Activated T-helper 2 cell treated with anti-CD3 and anti-CD28 coated beads, Interferon-gamma antibody, Interleukin-2, Interleukin-4, amounts not matched to agents 10 μg/mL and 5 μg/mL and 100 μg/mL, durations not matched to agents 14 hours and 24 hours and 36 hours (primary cell): ENCODE results near the gene AP1S1. TPM values are rescaled to one million over a fixed set of nuclear protein-coding genes. Genes with fewer than 3 reads are reported as not detected.

Experiments
- DNase-seq: peaks from one replicate; pipeline ENCODE4 v3.0.0; 2021; ENCODE audit warnings: low spot score
- H3K27ac Mint-ChIP-seq: one replicate; pipeline ENCODE4 v1.8.0; 2021; ENCODE audit warnings: mixed read lengths
- H3K27me3 Mint-ChIP-seq: one replicate; pipeline ENCODE4 v1.8.0; 2021; ENCODE audit warnings: low read depth, mixed read lengths
- H3K36me3 Mint-ChIP-seq: one replicate; pipeline ENCODE4 v1.8.0; 2021; ENCODE audit warnings: low read depth, mixed read lengths
- H3K4me1 Mint-ChIP-seq: one replicate; pipeline ENCODE4 v1.8.0; 2021; ENCODE audit warnings: low read depth, mixed read lengths
- H3K4me3 Mint-ChIP-seq: one replicate; pipeline ENCODE4 v1.8.0; 2021; ENCODE audit warnings: low read depth, mild to moderate bottlenecking, moderate library complexity, mixed read lengths
- H3K9me3 Mint-ChIP-seq: one replicate; pipeline ENCODE4 v1.8.0; 2021; ENCODE audit warnings: mixed read lengths
- intact Hi-C: fragments of 100-400 bp; cut with micrococcal nuclease; formaldehyde crosslinking; loops from one replicate; pipeline ENCODE4 v1.15.1; 2023
- total RNA-seq: library from RNA; stranded (reverse); gene quantifications from 2 replicates; pipeline ENCODE4 v1.2.3, GENCODE V29; 2022

Gene AP1S1
- total RNA-seq, 1 donor from 2014 or later = 42.8 TPM

DNA sequence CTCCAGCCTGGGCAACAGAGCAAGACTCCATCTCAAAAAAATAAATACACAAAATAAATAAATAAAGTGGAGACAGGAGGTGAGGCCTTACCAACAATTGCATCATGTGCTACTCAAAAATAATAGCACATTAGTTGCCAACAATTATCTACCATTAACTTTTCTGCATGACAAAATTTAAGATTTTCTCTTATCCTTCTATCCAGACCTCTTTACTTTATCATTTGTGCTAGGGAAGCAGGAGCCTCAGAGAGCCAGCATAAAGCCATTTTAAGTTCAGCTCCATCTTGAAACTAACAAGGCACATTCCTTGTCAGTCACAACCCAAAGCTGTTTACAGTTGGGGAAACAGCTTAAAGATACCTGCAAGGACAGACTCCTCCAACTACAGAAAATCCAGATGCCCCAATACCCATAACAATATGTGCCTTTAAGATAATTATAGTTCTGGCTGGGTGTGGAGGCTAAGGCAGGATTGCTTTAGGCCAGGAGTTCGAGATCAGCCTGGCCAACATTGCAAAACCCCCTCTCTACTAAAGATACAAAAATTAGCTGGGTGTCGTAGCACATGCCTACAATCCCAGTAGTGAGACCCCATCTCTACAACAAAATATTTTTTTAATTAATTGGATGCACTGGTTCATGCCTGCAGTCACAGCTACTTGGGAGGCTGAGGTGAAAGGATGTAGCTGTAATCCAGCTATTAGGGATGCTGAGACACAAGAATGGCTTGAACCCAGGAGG, 2.2 kb upstream of the AP1S1 start:
- Mint-ChIP-seq H3K9me3 (peaks cover 4% of the 10 kb centered on the region), H3K27ac (no peak overlapping the region), H3K4me3 (no peak overlapping the region), H3K36me3 (peaks cover 10% of the 10 kb centered on the region), H3K4me1 (peaks cover 15% of the 10 kb centered on the region), H3K27me3 (peaks cover 20% of the 10 kb centered on the region)
- no peak for DNase-seq
- intact Hi-C loops = no loop called here

DNA sequence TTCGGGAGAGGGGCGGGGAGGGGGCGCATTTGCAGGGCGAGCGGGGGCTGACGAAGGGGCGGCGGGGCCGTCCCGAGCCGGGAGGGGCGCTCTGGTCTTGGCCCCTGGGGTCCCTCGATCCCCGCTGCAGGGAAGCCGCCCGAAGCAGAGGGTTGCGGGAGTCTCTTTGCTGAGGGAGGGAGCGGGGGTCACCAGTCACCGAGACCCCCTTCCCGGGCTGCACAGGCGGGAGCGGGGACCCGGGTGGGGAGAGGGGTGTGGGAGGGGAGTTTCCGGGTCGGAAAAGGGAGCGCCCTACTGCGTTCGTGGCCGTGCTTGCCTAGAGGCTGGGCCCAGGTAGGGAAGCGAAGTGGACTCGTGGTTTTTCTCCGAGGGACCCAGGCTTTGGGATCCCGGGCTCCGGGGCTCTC, 422 bp downstream of the AP1S1 start:
- Mint-ChIP-seq H3K27me3 (peaks cover 10% of the 10 kb centered on the region), H3K27ac (no peak overlapping the region), H3K9me3 (peaks cover 4% of the 10 kb centered on the region), H3K36me3 (peaks cover 30% of the 10 kb centered on the region), H3K4me3 (peak overlapping the region; percentile 83), H3K4me1 (peaks cover 13% of the 10 kb centered on the region)
- no peak for DNase-seq
- intact Hi-C loops = loop anchor here (1.0 kb wide), 2 partner anchors 10 to 11 kb away; partner anchors contain the start of gene VGF

DNA sequence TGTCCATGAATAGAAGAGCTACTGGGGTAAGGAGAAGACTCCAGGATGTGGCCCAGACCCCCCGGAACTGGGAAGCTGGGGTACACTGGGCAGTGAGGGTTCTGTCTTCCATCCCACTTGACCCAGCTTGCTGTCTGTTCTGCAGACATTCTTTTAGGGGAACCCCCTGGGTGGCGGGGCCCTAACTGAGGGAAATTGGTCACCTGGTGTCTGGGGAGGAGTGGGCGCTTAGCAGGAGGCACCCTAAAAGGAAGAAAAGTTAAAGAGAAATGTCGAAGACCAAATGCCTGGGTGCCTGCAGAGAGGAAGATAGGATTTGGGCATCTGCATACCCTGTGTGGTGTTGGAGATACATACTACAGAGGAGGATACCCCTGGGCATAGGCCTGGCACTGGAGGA, 1.0 kb downstream of the AP1S1 start:
- Mint-ChIP-seq H3K27ac (no peak overlapping the region), H3K4me1 (peaks cover 13% of the 10 kb centered on the region), H3K36me3 (peaks cover 36% of the 10 kb centered on the region), H3K27me3 (peaks cover 9% of the 10 kb centered on the region), H3K4me3 (peak overlapping the region; percentile 83), H3K9me3 (peaks cover 4% of the 10 kb centered on the region)
- no peak for DNase-seq
- intact Hi-C loops = no loop called here

DNA sequence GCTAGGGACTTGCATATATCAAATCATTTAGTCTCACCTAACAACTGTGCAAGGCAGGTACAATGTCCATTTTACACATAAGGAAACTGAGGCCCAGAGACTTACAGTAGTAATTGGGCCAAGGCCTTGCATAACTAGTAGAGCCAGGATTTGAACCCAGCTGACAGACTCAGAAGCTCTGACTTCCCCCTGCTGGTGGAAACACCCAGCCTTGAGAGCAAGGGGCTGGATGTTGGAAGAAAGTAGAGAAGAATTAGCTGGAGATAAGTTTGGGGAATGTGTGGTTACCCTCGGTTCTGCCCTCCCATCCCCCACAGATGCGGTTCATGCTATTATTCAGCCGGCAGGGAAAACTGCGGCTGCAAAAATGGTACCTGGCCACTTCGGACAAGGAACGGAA, 2.0 kb downstream of the AP1S1 start:
- H3K27ac Mint-ChIP-seq = no peak overlapping the region
- peaks cover 41% of the 10 kb centered on the region for H3K36me3 Mint-ChIP-seq
- peaks cover 13% of the 10 kb centered on the region for H3K4me1 Mint-ChIP-seq
- H3K9me3 Mint-ChIP-seq = peaks cover 4% of the 10 kb centered on the region
- intact Hi-C loops = no loop called here
- peaks cover 8% of the 10 kb centered on the region for H3K27me3 Mint-ChIP-seq
- DNase-seq = no peak
- no peak overlapping the region for H3K4me3 Mint-ChIP-seq

DNA sequence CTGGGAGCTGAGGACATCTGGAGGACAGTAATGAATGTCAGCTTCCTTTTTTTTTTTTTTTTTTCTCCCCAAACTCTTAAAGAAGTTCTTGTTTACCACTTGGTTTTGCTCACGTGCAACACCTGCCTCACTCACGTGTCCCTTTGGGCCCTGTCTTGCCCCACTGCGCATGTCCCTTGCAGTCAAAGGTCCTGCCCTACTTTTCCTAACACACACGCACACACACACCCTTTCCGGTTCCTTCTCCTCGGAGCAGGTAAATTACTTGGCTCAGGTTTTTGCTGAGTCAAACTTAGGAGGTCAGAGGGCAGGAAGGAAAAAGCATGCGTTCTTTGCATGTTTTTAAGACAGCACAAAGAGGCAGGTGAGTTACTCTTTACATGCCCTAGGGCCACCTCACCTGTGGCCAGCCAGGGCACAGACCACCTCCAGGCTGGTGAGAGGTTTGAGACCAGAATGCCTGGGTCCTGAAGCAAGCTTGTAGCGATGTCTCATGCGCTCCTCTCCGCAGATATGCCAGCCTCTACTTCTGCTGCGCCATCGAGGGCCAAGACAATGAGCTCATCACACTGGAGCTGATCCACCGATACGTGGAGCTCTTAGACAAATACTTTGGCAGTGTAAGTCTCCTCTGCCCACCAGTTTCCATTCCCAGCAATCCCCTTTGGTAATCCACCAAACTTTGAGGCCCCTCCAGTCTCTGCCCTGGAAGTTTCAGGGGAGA, 2.8 kb downstream of the AP1S1 start:
- intact Hi-C loops = no loop called here
- peaks cover 13% of the 10 kb centered on the region for H3K4me1 Mint-ChIP-seq
- H3K27me3 Mint-ChIP-seq = peaks cover 8% of the 10 kb centered on the region
- no peak overlapping the region for H3K4me3 Mint-ChIP-seq
- peaks cover 4% of the 10 kb centered on the region for H3K9me3 Mint-ChIP-seq
- no peak overlapping the region for H3K27ac Mint-ChIP-seq
- no peak for DNase-seq
- H3K36me3 Mint-ChIP-seq = peaks cover 43% of the 10 kb centered on the region

DNA sequence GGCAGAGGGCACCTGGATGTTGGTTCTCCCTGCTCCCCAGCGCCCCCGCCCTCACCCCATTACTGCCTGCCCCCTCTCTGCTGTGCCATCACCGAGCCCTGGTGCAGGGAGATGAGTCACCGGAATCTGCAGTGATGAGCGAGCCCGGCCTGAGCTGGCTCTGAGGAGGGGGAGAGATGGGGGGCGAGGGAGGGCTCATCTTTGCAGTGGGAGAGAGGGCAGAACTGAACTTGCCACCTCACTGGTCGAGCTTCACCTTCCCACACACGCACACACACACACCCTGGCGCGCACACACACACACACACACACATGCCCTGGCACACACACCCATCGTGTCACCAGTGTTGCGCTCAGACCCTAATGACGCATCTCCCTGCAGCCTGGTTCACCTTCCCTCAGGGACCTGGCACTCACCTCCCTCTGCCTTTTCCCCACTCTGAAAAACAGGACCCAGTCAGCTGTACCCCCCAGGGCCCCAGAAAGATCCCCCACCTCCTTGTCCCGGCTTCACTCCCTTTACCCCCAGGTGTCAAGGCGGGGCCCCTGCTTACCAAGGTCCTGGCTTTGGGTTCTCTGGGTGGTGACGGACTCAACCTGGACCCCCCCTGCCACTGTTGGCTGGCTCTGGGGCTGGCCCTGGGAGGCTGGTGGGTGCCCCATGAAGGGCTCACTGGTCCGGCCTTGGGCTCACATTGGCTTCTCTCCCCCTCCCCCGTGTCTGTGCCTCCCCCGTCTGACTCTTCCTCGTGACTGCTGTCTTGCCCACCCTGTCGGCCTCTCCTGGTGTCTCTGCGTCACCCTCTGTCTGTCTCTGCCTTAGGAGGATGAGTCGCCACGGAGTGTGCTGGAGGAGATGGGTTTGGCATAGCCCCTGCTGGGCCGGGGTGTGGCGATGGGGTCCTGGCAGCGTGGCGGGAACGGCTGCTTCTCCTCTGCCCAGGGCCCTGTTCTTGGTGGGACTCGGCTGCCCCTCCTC, 5.7 kb downstream of the AP1S1 start:
- intact Hi-C loops = loop anchor here (10.0 kb wide), 1 partner anchor 85 kb away; the partner anchor contains the start of gene FIS1
- Mint-ChIP-seq H3K27ac (no peak overlapping the region), H3K4me3 (no peak overlapping the region), H3K36me3 (peaks cover 43% of the 10 kb centered on the region), H3K27me3 (peaks cover 13% of the 10 kb centered on the region), H3K9me3 (no peaks in the 10 kb centered on the region), H3K4me1 (peaks cover 14% of the 10 kb centered on the region)
- DNase-seq = no peak

DNA sequence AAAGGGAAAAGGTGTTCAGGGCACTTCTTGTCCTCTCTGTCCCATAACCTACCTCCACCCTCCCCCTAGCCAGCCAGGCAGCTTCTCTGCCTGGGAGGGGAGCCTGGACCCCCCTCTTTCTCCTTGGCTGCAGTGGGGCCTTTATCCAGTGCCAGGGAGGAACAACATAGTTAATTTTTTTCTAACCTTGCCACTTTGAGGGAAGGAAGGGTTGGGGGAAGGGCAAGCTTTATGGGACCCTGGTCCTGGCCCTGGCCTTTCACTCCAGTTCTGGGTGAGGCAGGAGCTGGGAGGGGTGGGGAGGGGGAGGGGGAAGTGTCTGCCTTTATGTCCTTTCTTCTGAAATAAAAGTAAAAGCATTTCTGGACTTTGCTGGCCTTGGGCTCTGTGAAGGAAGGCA, 6.6 kb downstream of the AP1S1 start:
- Mint-ChIP-seq H3K36me3 (peaks cover 39% of the 10 kb centered on the region), H3K9me3 (no peaks in the 10 kb centered on the region), H3K27ac (no peak overlapping the region), H3K4me3 (no peak overlapping the region), H3K4me1 (peaks cover 12% of the 10 kb centered on the region), H3K27me3 (peaks cover 19% of the 10 kb centered on the region)
- intact Hi-C loops = loop anchor here (10.0 kb wide), 1 partner anchor 84 kb away; the partner anchor contains the start of gene FIS1
- no peak for DNase-seq

DNA sequence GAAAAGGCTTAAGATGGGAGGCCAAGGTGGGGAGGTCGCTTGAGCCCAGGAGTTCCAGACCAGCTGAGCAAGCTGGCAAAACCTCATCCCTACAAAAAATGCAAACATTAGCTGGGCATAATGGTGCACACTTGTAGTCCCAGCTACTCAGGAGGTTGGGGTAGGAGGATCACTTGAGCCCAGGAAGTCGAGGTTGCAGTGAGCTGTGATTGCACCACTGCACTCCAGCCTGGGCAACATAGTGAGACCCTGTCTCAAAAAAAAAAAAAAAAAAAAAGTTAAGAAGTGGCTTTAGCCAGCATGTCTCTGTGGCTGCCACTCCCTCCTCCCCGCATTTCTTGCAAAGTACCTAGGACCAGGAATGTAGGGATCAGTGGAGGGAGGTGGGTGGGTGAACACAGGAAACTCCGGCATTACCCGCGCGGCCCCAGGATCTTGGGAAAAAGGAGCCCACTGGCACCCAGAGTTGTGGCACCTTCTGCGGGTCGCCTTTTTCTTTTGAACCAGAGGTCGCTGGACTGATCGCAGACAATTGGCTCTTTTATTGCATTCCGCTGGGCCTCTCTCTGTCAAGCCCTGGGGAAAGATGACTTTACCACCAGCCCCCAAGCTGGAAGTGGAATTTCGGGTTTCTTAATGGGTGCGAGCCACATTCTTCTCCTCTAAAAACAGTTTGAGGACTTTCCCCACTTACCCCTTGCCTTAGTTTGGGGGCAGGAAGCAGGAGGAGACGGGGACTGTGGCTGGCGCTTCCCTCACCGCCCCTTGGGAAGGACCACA, 7.6 kb downstream of the AP1S1 start:
- H3K36me3 Mint-ChIP-seq = peaks cover 34% of the 10 kb centered on the region
- H3K27me3 Mint-ChIP-seq = peaks cover 26% of the 10 kb centered on the region
- no peaks in the 10 kb centered on the region for H3K9me3 Mint-ChIP-seq
- no peak overlapping the region for H3K27ac Mint-ChIP-seq
- DNase-seq = no peak
- peaks cover 18% of the 10 kb centered on the region for H3K4me1 Mint-ChIP-seq
- intact Hi-C loops = loop anchor here (10.0 kb wide), 1 partner anchor 83 kb away; the partner anchor contains the start of gene FIS1
- peak overlapping the region; percentile 57 for H3K4me3 Mint-ChIP-seq

DNA sequence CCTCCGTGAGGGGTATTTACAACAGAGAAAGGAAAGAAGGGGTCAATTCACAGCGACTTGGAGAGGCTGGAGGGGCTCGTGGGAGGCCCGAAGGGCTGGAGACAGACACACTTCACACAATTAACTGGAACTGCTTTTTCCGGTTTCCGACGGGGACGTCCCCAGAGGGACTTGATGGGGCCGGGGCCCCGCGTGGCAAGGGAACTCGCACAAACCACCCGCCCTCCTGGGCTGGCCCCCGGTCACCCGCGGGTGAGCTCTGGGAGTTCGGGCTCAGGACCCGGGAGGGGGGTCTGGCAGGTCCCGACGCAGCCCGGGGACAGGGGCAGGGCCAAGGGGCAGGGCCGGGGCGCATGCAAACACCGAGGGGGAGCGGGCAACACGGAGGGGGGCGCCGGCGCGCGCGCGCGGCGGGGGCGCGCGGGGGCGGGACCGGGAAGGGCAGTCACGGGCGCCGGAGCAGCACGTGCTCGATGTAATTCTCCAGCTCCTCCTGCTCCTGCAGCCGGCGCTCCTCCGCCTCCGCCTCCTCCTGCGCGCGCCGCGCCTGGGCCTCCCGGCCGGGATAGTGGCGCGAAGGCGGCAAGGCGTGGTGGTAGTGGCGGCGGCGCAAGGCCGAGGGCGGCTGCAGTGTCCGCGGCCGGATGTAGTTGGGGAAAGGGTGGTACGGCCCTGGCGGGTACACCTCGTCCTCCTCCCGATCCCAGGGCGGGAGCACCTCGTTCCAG, 8.4 kb downstream of the AP1S1 start:
- no peak for DNase-seq
- peaks cover 23% of the 10 kb centered on the region for H3K4me1 Mint-ChIP-seq
- no peak overlapping the region for H3K27ac Mint-ChIP-seq
- H3K4me3 Mint-ChIP-seq = peak overlapping the region; percentile 57
- intact Hi-C loops = loop anchor here (10.0 kb wide), 1 partner anchor 82 kb away; the partner anchor contains the start of gene FIS1
- no peaks in the 10 kb centered on the region for H3K9me3 Mint-ChIP-seq
- H3K36me3 Mint-ChIP-seq = peaks cover 28% of the 10 kb centered on the region
- peaks cover 33% of the 10 kb centered on the region for H3K27me3 Mint-ChIP-seq

DNA sequence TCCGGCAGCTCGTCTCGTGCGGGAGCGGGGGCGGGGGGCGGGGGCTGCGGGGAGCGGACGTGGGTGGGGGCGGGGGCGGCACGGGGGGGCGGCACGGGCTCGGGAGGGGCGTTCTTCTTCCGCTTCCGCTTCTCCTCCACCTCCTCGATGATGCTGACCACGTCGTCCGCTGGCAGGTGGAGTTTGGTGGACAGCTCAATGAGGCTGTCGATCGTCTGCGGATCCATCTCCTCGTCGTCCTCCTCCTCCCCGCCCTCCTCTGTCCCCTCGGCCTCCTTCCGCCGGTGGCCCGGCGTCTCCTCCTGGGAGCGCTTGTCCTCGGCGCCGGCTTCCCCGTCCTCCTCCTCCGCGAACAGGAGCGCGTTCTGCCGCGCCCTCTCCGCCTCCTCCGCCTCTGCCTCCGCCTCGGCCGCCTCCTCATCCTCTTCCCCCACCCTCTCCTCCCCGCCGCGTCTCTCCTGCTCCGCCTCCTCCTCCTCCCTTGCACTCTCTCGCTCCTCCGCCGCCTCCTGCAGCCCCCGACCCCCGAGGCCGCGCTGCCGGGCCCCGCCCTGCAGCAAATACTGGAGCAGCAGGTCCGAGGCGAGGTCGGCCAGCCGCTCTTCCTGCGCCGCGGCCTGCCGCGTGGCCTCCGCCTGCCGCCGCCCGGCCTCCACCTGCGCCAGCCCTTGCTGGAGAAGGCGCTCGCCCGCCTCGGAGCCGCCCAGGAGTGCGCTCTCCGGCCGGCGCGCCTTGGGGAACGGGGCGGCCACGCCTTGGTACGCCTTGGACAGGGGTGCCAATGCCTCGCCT, 9.2 kb downstream of the AP1S1 start:
- peak; percentile 51 for DNase-seq
- H3K27me3 Mint-ChIP-seq = peaks cover 38% of the 10 kb centered on the region
- intact Hi-C loops = loop anchor here (2.0 to 10.0 kb wide), 2 partner anchors 15 to 81 kb away; partner anchors contain the start of gene FIS1
- H3K27ac Mint-ChIP-seq = no peak overlapping the region
- no peaks in the 10 kb centered on the region for H3K9me3 Mint-ChIP-seq
- H3K36me3 Mint-ChIP-seq = peaks cover 24% of the 10 kb centered on the region
- H3K4me3 Mint-ChIP-seq = peak overlapping the region; percentile 64
- H3K4me1 Mint-ChIP-seq = peaks cover 28% of the 10 kb centered on the region
